T-helper 17 cell (primary cell): Measurements from ENCODE around the gene COL26A1. TPM values are rescaled to one million over a fixed set of nuclear protein-coding genes. Genes with fewer than 3 reads are reported as not detected.

Experiments
- ATAC-seq: fragments of 150-1000 bp; cut with Tn5 transposase; 2 replicates; pipeline ENCODE4 v1.10.0; 2021; ENCODE audit warnings: mild to moderate bottlenecking, moderate library complexity
- DNase-seq, 3 donors: peaks; one replicate each; pipeline versions ENCODE4 v3.0.0 to v3.0.0-alpha.2; 2020 to 2021
- H3K9me3 ChIP-seq: one replicate; pipeline ENCODE4 v1.7.0; 2013; ENCODE audit warnings: low read length, mild to moderate bottlenecking; ENCODE audit not compliant: control insufficient read depth, poor library complexity, severe bottlenecking
- H3K27ac Mint-ChIP-seq: one replicate; pipeline ENCODE4 v1.8.0; 2022; ENCODE audit warnings: mild to moderate bottlenecking, moderate library complexity, mixed read lengths
- H3K27me3 Mint-ChIP-seq: one replicate; pipeline ENCODE4 v1.8.0; 2022; ENCODE audit warnings: mixed read lengths
- H3K36me3 Mint-ChIP-seq: one replicate; pipeline ENCODE4 v1.8.0; 2022; ENCODE audit warnings: low read depth, mixed read lengths
- H3K4me1 Mint-ChIP-seq: one replicate; pipeline ENCODE4 v1.8.0; 2022; ENCODE audit warnings: mild to moderate bottlenecking, mixed read lengths
- H3K4me3 Mint-ChIP-seq: one replicate; pipeline ENCODE4 v1.8.0; 2022; ENCODE audit warnings: mild to moderate bottlenecking, moderate library complexity, mixed read lengths
- total RNA-seq, 4 donors: library from RNA in 2 of 4; stranded (reverse) in 2 of 4; gene quantifications; one replicate each; pipeline ENCODE4 v1.2.3 and lab custom pipeline; 2022 to 2026

COL26A1 gene
- total RNA-seq, 2 donors from 2014 or later, result not detected

DNA sequence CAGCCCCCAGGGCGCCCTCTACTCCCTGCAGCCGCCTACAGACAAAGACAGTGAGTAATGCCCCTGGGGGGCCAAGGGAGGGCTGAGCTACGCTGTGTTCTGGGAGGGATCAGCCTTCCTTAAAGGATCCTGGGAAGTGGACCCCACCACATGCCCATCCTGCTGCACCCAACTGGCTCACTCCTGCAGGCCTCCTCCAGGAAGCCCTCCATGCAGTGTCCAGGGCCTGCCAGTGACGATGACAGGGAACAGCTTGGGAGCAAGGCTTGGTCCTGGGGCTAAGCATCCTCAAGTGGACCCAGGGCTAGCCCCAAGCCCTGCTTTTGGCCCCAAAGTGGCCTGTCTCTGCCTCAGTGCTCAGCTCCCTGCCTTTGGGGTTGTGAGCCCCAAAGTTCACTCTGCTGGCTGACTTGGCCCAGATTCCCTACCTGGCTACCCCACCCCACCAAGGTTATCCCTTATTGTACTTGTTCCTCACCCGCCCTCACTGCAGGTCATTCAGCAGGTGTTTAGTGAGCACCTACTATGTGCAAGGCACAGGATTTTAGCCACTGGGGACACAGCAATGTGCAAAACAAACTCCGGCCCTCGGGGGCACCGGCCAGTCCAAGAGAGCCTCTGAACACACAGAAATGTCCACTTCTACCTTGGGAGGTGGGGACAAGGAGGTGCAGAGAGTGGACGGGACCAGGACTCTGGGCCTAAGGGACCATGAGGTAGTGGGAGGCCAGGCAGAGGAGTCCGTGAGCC, 182.9 kb downstream of the COL26A1 start:
- Mint-ChIP-seq H3K4me3 (no peak overlapping the region), H3K27me3 (peaks cover 14% of the 10 kb centered on the region), H3K36me3 (no peaks in the 10 kb centered on the region), H3K4me1 (peaks cover 4% of the 10 kb centered on the region), H3K27ac (no peak overlapping the region)
- DNase-seq (no peak), ATAC-seq (no peak)
- H3K9me3 ChIP-seq, result no peaks in the 10 kb centered on the region

DNA sequence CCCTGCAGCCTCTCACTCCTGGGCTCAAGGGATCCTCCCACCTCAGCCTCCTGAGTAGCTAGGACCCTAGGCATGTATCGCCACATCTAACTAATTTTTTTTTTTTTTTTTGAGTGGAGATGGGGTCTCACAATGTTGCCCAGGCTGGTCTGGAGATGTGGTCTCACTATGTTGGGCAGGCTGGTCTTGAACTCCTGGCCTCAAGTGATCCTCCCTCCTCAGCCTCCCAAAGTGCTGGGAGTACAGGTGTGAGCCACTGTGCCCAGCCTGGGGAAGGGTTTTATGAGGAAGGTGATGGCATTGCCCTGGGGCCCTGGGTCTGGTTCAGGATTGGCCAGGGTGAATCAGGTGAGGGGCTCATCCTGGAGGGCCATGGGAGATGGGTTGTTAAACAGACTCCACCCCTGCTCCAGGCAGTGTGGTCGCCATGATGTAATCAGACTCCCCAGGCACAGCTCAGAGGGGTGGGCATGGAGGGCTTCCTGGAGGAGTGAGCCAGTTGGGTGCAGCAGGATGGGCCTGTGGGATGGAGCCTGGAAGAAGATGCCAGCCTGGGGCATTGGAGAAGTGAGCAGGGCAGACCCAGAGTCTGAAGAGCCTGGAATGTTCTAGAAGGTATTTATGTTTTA, 183.7 kb downstream of the COL26A1 start:
- no peak overlapping the region for H3K27ac Mint-ChIP-seq
- H3K36me3 Mint-ChIP-seq, result no peaks in the 10 kb centered on the region
- H3K9me3 ChIP-seq, result no peaks in the 10 kb centered on the region
- H3K4me3 Mint-ChIP-seq, result no peak overlapping the region
- peaks cover 15% of the 10 kb centered on the region for H3K27me3 Mint-ChIP-seq
- peaks cover 4% of the 10 kb centered on the region for H3K4me1 Mint-ChIP-seq
- no peak for ATAC-seq
- no peak for DNase-seq

DNA sequence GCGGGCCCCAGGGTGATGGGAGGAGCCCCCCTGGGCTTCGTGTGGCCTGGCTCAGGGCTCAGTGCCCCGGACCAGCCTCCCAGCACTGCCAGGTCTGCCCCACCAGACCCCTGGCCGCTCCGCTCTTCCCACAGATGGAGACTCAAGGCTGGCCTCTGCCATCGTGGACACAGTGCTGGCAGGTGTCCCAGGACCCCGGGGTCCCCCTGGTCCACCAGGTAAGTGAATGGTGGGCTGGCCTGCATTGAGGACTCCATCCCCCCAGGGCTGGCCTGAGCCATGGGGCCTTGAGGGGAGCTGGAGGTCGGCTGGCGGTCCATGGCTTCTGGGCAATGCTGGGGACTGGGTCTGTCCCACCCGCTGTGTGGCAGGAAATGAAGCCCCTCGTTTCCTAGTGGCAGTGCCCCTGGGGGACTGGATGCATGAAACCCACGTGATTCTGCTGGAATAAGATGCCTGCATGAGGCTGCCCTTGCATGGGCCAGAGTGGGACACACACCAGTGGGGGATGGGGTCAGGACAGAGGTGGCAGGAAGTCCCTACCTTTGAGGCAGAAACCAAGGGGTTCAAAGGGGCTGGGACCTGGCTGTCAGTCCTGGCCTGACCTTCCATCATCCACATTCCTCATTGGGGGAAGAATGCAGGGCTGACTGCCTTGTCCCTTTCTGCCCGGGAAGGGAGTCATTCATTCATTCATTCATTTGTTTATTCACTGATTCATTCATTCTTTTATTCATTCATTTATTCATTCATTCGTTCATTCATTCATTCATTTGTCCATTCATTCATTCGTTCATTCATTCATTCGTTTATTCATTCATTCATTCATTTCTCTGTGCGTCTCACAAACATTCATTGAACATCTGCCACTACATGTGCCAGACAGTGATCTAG, 184.6 kb downstream of the COL26A1 start:
- no peak for ATAC-seq
- DNase-seq, result no peak

DNA sequence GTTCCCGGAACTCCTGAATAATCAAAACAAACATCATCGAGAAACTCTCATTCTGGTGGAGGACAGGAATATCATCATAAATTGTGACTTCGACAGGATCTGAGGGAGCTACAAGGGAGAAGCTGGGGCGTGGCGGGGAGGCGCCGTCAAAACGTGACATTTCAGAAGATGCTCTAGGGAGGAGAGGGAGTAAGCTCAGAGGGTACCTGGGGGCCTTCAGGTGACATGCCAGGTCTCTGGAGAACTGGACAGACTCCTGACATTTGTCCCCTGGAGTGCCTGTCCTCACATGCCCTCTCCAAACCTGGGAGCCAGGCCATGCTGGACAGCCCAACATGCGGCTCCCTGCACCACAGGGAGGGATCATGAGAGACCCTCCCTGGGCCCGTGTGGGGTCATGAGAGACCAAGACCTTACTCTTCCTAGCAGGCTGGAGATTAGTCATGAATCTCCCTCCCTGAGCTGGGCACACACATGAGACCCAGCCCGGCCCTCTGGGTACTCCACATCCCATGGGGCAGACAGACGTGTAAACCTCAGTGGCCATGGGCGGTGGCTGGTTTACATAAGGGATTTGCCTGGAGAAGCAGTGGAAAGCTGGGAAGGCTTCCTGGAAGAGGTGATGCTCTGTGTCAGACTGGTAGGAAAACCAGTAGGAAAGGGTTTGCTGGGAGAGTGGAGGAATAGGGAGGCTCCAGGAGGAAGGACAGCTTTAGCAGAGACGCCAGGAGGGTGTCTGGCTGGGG, 185.4 kb downstream of the COL26A1 start:
- H3K27ac Mint-ChIP-seq, result no peak overlapping the region
- H3K4me1 Mint-ChIP-seq, result no peaks in the 10 kb centered on the region
- H3K27me3 Mint-ChIP-seq, result peaks cover 21% of the 10 kb centered on the region
- DNase-seq (no peak), ATAC-seq (no peak)
- H3K9me3 ChIP-seq, result no peaks in the 10 kb centered on the region
- H3K4me3 Mint-ChIP-seq, result no peak overlapping the region
- no peaks in the 10 kb centered on the region for H3K36me3 Mint-ChIP-seq

More for the DNA sequence above, 184.6 kb downstream of the COL26A1 start:
- Mint-ChIP-seq H3K27me3 (peaks cover 20% of the 10 kb centered on the region), H3K4me3 (no peak overlapping the region), H3K27ac (no peak overlapping the region), H3K36me3 (no peaks in the 10 kb centered on the region), H3K4me1 (peaks cover 4% of the 10 kb centered on the region)
- H3K9me3 ChIP-seq, result no peaks in the 10 kb centered on the region

DNA sequence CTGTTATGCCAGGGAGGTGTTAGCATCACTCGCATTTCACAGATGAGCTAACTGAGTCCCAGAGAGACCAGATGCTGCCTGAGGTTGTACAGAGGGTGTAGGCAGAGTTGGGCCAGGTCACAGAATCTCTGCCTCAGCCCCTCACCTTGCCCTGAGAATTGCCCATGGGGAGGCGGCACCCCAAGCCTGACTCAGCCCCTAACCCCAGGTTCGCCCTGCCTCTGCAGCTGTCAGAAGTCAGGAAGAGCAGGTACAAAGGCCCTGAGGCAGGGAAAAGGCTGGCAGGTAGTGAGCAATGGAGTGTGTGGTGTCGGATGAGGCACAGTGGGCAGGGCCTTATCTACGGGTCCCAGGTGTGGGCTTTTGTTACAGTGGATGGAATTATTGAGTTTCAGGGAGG, 187.1 kb downstream of the COL26A1 start:
- peaks cover 30% of the 10 kb centered on the region for H3K27me3 Mint-ChIP-seq
- no peak for ATAC-seq
- no peak for DNase-seq

DNA sequence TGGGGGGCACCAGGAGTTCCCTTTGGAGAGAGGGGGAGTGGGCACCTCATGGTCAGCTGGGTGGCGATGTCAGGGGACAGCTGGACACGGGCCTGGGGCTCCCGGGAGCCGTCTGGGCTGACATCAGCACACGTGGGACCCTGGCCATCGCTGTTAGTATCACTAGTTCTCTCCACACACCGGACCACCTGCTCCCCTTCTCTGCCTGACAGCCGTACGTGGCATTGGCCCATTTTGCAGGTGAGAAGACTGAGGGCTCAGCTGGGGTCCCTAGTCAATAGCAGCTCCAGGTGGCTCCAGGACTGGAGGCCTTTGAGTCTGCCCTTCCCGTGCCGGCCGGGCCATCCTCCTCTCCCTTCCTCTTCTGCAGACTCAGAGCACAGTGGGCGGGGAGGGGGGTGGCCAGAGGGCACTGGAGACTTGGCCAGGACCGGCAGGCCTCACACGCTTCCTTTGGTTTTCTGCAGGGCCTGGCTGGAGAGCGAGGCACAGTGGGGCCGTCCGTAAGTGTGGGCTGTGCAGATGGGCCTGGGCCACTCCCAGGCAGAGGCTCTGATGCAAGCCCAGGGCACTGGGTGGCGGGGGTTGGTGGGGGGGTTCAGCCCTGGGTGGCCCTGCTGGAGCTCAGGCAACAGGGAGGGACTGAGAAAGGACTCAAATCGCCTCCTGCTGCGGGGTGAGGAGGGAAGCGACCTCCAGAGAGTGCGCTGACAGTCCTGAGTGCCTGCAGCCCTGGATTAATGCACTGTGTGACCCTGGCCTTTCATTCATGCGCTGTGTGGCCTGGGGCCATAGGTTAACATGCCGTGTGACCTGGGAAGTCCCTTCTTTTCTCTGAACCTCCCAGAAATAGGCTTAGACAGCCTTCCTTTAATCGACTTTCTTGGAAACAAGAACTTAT, 188.2 kb downstream of the COL26A1 start:
- no peaks in the 10 kb centered on the region for H3K9me3 ChIP-seq
- ATAC-seq (no peak), DNase-seq (no peak)
- Mint-ChIP-seq H3K4me1 (peaks cover 2% of the 10 kb centered on the region), H3K27me3 (peaks cover 30% of the 10 kb centered on the region), H3K27ac (no peak overlapping the region), H3K4me3 (no peak overlapping the region), H3K36me3 (peaks cover 2% of the 10 kb centered on the region)

More for the DNA sequence above, 187.1 kb downstream of the COL26A1 start:
- H3K9me3 ChIP-seq, result no peaks in the 10 kb centered on the region
- H3K27ac Mint-ChIP-seq, result no peak overlapping the region
- peaks cover 2% of the 10 kb centered on the region for H3K36me3 Mint-ChIP-seq
- H3K4me1 Mint-ChIP-seq, result no peaks in the 10 kb centered on the region
- H3K4me3 Mint-ChIP-seq, result peak overlapping the region; percentile 65

DNA sequence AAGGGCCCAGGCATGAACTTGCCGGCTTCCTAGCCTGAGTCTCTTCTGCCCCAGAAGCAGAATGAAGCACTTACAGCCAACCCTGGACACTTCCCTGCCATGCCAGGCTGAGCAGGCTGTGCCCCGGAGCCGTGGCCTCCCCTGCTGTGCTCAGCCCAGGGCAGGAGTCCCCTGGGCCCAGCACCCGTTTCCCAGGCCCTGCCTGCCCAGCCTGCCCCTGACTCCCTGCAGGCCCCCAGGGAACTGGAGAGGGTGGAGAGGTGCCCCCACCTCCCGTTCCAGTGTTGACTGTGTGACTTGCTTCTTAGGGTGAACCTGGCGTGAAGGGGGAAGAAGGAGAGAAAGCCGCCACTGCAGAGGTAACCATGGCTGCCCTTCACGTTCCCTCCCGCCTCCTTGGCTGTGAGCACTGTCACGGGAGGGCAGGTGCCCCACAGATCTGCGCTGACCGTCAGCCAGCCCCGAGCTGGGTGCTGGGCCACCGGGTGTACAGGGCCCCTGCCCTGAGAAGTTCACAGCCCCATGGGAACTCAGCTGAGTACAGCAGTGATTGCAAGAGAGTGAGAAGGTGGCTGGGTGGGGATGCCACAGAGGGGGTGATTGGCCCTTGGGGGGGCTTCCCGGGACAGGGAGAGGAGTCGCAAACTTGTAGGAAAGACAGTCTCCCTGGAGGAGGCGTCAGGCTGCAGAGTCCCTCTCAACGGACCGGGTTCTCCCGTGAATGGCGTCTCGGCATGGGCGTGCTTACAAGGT, 190.5 kb downstream of the COL26A1 start:
- no peak for ATAC-seq
- Mint-ChIP-seq H3K27ac (no peak overlapping the region), H3K4me3 (no peak overlapping the region), H3K27me3 (peaks cover 23% of the 10 kb centered on the region), H3K36me3 (peaks cover 2% of the 10 kb centered on the region), H3K4me1 (peaks cover 2% of the 10 kb centered on the region)
- DNase-seq, result no peak
- H3K9me3 ChIP-seq, result no peaks in the 10 kb centered on the region

DNA sequence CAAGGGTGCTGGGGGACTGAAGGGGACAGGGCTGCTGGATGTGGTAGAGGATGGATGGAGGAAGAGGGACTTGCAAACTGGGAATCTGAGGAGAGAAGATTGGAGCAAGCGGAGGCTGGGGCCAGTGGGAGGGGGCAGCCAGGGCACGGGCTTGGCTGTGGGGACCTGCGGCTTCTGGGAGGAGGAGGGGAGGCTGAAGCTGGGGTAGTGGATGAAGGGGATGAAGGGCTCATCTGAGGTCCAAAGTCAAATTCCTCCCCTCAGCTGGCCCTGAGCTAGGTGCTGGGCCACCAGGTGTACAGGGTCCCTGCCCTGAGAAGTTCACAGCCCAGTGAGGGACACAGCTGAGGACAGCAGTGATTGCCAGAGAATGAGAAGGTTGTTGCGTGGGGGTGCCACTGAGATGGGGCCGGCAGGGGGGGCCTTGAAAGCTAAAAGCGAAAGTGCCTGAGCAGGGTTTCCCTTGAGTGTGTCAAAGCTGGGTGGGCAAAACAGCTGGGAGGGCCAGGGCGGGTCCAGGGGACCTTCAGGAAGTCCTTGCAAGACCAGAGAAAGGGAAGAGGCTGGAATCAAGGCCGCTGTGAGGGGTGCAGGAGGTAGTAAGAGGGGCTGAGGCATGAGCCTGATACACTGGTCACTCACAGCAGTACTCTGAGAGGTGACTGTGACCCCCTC, 191.2 kb downstream of the COL26A1 start:
- peaks cover 2% of the 10 kb centered on the region for H3K4me1 Mint-ChIP-seq
- no peak for ATAC-seq
- H3K27me3 Mint-ChIP-seq, result peaks cover 17% of the 10 kb centered on the region
- no peak overlapping the region for H3K4me3 Mint-ChIP-seq
- H3K36me3 Mint-ChIP-seq, result peaks cover 2% of the 10 kb centered on the region
- DNase-seq, result no peak
- H3K9me3 ChIP-seq, result no peaks in the 10 kb centered on the region
- H3K27ac Mint-ChIP-seq, result no peak overlapping the region

DNA sequence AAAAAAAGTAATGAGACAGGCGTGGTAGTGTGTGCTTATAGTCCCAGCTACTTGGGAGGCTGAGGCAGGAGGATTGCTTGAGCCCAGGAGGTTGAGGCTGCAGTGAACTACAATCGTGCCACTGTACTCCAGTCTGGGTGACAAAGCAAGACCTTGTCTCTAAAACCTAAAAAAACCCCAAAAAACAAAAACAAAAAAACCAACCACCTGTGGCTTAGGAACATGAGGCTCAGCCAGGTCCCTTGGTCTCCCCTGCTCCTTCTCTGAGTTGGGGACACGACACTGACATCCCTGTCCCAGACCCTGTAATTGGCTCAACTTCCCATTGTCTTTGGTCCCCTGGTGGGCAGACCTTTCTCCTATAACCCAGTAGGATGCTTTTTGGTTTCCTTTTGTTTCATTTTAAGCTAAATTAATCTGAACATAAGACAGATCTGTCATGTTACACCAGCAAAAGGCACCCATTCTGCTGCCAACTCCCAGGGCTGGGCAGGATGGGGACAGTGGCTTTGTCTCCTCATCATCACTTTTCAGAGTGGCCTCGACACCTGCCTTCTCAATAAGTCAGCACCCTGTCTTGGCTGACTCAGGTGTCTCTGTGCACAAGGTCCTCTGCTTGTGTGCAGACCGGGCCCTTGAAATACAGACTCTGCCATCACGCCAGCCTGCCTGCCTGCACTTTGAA, 192.1 kb downstream of the COL26A1 start:
- ATAC-seq, result no peak
- no peak overlapping the region for H3K27ac Mint-ChIP-seq
- peaks cover 2% of the 10 kb centered on the region for H3K36me3 Mint-ChIP-seq
- no peak for DNase-seq
- H3K4me1 Mint-ChIP-seq, result peaks cover 2% of the 10 kb centered on the region
- H3K27me3 Mint-ChIP-seq, result peaks cover 25% of the 10 kb centered on the region
- H3K9me3 ChIP-seq, result no peaks in the 10 kb centered on the region
- no peak overlapping the region for H3K4me3 Mint-ChIP-seq

DNA sequence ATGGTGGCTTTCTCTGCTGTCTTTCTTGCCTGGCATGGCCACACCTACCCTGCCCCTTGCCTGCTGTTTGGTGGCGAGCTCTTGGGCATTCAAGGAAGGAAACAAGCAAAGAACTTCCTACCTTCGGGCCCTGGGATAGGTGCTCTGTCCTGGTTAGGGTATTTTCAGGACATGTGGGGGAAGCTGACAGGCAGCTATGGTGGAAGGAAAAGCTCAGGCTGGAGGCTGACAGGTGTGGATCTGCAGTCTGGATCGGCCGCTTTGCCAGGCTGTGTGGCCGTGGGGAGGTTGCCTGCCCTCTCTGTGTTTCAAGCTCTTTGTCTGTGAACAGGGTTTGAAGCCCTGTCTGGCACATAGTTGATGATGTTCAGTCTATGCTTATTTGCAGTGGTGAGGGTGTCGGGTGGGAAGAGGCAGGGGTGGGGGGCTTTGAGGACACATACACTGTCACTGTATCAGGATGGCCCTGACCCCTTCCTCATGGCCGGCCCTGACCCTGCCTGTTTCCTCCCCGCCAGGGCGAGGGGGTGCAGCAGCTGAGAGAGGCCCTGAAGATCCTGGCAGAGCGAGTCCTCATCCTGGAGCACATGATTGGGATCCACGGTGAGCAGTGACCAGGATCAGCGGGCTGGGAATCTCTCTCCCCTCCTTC, 192.7 kb downstream of the COL26A1 start:
- Mint-ChIP-seq H3K27me3 (peaks cover 31% of the 10 kb centered on the region), H3K27ac (no peak overlapping the region), H3K4me3 (no peak overlapping the region), H3K4me1 (peaks cover 2% of the 10 kb centered on the region), H3K36me3 (peaks cover 2% of the 10 kb centered on the region)
- ATAC-seq (no peak), DNase-seq (no peak)
- no peaks in the 10 kb centered on the region for H3K9me3 ChIP-seq
